HG03103 (cell line): Measurements from ENCODE around the gene HMOX2.

Source experiments
- ATAC-seq: cut with Tn5 transposase; IDR thresholded peaks from one replicate; pipeline ENCODE4 v1.9.1; 2021; ENCODE audit warnings: low read depth; ENCODE audit not compliant: unreplicated experiment

The HMOX2 gene

DNA sequence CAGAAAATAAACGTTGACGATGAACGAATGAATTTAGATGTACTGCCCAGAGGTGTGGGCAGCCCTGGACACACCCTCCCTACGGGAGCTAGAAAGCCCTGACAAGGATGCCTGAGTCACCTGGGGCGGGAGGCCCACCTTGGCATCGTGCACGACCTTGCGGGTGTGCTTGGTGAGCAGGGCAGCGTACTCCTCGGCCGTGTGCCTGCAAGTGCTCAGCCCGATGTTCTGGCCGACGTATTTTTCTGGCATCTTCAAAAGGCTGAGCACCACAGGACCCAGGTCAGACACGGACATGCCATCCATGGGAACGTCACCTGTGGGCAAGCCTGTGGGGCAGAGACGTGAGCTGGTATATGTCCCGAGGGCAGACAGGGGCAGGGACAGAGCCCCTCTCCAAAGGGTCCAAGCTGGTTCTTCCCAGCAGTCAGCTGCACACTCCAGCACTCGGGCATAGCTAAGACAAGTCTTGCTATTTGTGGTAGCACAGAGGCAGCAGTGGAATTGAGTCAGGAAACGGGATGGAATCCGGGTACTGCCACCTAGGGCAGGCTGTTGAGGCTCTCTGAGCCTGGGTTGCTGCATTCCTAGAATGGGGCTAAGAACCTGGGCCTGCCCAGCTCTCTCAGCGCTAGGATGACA is 12.6 kb upstream of the HMOX2 start:
- ATAC-seq, result no peak

GRCh38 chr16:4465977-4466779 is 10.0 kb upstream of the HMOX2 start:
- no peak for ATAC-seq

DNA sequence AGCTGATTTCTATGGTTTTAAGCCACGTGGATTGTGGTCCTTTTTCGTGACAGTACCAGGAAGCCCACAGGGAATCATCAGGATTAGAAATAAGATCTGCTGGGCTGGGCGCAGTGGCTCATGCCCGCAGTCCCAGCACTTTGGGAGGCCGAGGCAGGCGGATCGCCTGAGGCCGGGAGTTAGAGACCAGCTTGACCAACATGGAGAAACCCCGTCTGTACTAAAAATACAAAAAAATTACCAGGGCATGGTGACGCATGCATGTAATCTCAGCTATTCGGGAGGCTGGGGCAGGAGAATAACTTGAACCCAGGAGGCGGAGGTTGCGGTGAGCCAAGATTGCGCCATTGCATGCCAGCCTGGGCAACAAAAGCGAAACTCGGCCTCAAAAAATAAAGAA is 8.3 kb upstream of the HMOX2 start:
- ATAC-seq, result no peak

DNA sequence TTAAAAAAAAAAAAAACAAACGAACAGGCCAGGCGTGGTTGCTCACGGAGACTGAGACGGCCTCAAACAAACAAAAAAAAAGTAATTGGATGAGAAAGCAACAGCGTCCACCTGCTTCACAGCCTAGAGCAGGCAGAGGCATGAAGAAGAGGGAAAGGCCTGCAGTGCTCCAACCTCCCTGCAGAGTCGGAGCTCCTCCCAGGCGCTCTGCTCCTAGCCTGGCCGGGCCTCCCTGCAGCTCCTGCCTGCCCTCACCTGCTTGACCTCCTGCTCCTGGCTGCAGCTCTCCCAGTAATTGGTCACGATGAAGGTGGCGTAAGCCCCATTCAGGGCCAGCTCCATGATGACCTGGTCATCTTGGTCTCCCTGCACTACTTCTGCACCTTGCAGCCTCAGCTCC is 7.2 kb upstream of the HMOX2 start:
- ATAC-seq, result no peak

GRCh38 chr16:4471869-4472268 is 4.3 kb upstream of the HMOX2 start:
- no peak for ATAC-seq

GRCh38 chr16:4472880-4473279 is 3.3 kb upstream of the HMOX2 start:
- no peak for ATAC-seq

DNA sequence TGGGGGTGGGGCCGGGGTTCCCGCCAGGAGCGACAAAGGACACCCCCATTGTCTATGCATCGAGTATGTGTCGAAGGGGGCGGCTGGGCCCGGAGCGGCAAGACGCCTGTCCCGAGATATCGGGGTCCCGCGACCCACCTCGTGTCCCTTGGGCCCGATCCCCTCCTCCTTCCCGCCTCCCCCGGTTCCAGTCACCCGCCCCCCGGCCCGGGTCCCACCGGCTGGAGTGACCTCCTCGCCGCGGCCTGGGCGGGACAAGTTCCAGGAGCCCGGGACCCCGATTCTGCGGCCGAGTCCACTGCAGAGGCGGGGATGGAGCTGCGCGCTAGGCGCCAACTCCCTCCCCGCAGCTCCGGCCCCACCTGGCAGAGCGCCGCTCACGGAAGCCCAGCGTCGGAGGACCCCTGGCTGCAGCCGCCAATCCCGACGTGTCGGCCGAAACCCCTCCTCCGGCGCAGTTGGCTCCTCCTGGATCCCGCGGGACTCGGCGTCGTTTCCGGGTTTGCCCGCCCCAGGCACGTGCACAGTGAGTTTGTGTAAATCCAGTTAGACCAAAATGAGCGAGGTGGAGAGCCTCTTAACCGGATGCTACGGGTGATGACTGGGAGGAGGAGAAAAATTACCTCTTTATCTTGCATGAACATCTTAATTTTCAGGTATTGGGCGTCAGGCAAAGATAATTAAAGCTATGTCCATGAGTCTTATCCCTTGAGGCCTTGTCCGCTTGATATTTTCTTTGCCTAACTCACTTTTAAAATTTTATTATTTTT is 1.8 kb upstream of the HMOX2 start, which contains the start of gene NMRAL1:
TSS of gene NMRAL1 (minus strand) at position 434 of the 770 bp plus-strand sequence. CDS start 493 bp downstream, outside the sequence.
- ATAC-seq, result peak; percentile 55

- no peak for ATAC-seq
These were observed 1.8 kb downstream of the HMOX2 start for GRCh38 chr16:4477966-4478365.

DNA sequence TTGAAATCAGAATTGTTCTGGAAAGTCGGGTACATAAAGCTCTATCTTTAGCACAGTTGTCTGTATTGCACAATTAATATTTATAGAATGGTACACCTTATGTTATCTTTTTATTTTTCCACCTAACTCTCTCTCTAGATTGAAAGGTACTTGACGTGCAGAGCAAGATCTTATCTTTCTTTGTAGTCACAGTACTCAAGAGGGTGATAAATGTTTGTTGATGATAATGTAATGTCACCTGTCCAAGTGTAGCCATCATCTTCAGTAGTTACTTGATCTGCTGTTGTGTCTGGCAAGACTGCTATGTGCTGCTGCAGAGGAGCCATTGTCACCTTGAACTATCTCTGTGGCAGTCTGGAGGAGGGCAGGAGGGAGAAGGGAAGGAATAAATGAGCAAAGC is 5.3 kb downstream of the HMOX2 start:
- ATAC-seq, result no peak

GRCh38 chr16:4481963-4482362 is 5.8 kb downstream of the HMOX2 start:
- ATAC-seq, result no peak

DNA sequence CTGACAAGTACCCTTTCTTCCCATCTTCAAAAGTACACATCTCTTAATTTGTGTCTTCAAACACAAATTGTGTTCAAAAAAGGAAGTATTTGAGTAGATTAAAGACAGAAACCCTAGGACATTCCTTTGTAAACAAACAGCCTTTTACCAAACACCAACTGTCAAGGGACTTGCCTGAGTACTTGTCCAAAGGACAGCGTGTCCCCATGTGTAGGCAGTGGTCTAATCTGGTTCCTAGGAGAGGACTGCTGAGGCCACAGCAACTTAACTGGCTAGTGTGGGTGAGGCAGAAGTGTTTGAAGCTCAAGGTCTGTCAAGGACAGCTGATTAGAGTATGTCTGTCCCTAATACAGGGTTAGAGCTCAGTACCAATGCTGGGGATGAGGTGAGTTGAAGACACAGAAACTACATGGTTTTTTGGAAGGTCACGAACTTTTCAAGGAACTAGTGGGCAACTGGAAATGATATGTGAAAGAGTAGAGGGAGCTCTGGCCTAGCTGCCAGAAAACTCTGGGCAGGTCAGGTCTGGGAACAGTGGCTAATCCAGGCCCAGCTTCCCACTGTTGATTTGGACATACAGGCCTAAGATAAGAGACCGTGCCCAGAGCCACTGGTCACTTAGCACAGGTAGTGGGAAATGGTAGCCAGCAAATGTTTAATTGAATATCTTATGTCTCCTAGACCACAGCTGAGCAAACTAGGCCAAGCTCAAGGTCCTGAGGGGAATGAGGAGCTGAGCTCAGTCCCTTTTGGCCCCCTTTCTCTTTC is 10.1 kb downstream of the HMOX2 start:
- ATAC-seq, result no peak

- no peak for ATAC-seq
These were observed 11.8 kb downstream of the HMOX2 start for GRCh38 chr16:4487955-4488498.

DNA sequence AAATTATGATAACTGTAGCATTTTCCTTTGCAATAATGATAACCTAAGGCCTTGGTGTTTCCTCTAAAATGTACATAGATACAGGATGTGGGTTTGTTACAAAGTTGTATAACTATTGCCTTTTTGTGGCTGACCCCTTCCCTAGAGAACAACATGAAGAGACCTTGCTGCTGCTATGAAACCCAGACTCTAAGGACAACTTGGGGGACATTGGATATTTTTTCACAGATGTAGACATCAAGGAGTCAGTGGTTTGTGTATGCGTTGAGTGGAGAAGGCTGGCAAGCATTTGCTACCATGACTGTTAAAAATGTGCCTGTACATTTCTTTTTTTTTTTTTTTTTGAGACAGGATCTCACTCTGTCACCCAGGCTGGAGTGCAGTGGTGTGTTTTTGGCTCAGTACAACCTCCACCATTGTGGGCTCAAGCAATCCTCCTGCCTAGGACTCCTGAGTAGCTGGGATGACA is 12.3 kb downstream of the HMOX2 start:
- no peak for ATAC-seq

GRCh38 chr16:4489030-4489429 is 12.8 kb downstream of the HMOX2 start:
- no peak for ATAC-seq

GRCh38 chr16:4491898-4492297 is 15.7 kb downstream of the HMOX2 start:
- no peak for ATAC-seq

DNA sequence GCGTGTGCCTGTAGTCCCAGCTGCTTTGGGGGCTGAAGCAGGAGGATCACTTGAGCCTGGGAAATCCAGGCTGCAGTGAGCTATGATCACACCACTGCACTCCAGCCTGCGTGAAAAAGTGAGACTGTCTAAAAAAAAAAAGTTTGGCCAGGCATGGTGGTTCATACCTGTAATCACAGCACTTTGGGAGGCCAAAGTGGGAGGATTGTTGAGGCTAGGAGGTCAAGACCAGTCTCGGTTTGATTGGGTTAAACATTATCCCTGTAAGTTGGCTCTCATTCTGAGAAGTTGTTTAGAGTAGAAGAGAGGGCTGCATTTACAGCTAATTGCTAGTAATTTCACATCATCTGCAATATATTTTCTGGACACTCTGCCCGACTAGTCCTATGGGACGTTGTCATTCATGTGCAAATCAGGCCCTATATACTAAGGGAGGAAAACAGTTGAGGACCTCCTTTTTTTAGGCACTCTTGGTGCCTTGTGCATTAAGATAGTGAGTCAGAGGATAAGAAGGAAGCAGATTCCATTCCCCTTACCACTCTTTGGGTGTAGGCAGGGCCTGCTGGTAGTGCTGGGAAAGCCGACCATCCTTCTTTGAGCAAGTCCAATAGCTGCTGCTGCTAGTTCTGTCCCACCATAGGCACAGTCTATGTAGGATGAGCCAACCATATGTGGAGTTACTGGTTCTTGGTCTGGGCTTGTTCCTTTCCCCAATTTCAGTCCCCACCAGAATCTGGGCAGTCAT is 18.7 kb downstream of the HMOX2 start:
- ATAC-seq, result no peak

- ATAC-seq, result no peak
These were observed 19.6 kb downstream of the HMOX2 start for GRCh38 chr16:4495766-4496165.

- no peak for ATAC-seq
These were observed 20.1 kb downstream of the HMOX2 start for GRCh38 chr16:4496305-4496704.

DNA sequence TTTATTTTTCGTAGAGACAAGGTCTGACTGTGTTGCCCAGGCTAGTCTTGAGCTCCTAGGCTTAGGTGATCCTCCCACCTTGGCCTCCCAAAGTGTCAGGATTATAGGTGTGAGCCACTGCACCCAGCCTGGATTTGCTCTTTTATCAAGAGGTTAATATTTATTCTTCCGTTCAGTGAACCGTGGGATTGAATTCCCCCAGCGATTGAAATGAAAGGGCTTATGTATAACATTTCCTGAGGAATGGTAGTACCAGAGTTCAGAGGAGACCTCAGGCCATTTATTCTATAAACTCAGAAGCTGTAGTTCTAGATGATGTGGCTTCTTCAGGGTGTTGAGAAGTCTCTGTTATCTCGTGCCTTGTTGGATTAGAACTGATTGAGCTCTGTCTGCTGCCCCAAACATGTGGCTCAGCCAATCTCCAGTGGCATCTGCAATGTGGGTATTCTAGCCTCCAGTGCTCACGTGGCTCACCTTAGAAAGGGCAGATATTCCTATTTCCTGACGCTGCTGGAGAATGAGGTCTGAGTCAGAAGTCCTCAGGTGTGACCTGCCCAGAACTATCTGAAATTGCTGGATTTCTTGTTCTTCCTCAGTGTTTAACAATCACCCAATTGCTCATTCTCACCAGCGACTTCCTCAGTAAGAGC is 22.5 kb downstream of the HMOX2 start:
- no peak for ATAC-seq
